GM04503 (cell line): Measurements from ENCODE around the gene TDRKH.
"Not testable (repeated sequence)": the region's sequence is repeated elsewhere in the genome, so short reads cannot be mapped to it uniquely, and the experiment has no call there.

Source experiments
- DNase-seq: peaks from one replicate; pipeline ENCODE4 v3.0.0-alpha.2; 2012; ENCODE audit warnings: low read depth

Gene TDRKH

GRCh38 chr1:151802372-151802771 is 12.1 kb upstream of the TDRKH start:
- no peak for DNase-seq

GRCh38 chr1:151801846-151802245 is 11.5 kb upstream of the TDRKH start:
- no peak for DNase-seq

- no peak for DNase-seq
These were observed 11.1 kb upstream of the TDRKH start for GRCh38 chr1:151801310-151801820.

GRCh38 chr1:151800830-151801229 is 10.5 kb upstream of the TDRKH start:
- no peak for DNase-seq

- no peak for DNase-seq
These were observed 9.1 kb upstream of the TDRKH start for GRCh38 chr1:151799179-151800022.

GRCh38 chr1:151798571-151798970 is 8.3 kb upstream of the TDRKH start:
- DNase-seq, result no peak

- no peak for DNase-seq
These were observed 796 bp upstream of the TDRKH start for GRCh38 chr1:151790940-151791651.

GRCh38 chr1:151787689-151788088 is 2.6 kb downstream of the TDRKH start:
- no peak for DNase-seq

- no peak for DNase-seq
These were observed 6.5 kb downstream of the TDRKH start for GRCh38 chr1:151783796-151784195.

GRCh38 chr1:151782741-151783140 is 7.6 kb downstream of the TDRKH start:
- DNase-seq, result no peak

- DNase-seq, result not testable (repeated sequence)
These were observed 8.3 kb downstream of the TDRKH start for GRCh38 chr1:151782026-151782425.

GRCh38 chr1:151780736-151781135 is 9.6 kb downstream of the TDRKH start:
- DNase-seq, result not testable (repeated sequence)

- DNase-seq, result no peak
These were observed 10.4 kb downstream of the TDRKH start for GRCh38 chr1:151779852-151780251.

GRCh38 chr1:151777317-151777716 is 13.0 kb downstream of the TDRKH start:
- no peak for DNase-seq

- DNase-seq, result no peak
These were observed 13.6 kb downstream of the TDRKH start for GRCh38 chr1:151776665-151777062.

- DNase-seq, result no peak
These were observed 14.2 kb downstream of the TDRKH start for GRCh38 chr1:151775894-151776664.

- no peak for DNase-seq
These were observed 15.9 kb downstream of the TDRKH start for GRCh38 chr1:151774256-151774922.

- DNase-seq, result no peak
These were observed 16.6 kb downstream of the TDRKH start for GRCh38 chr1:151773702-151774101.

- DNase-seq, result not testable (repeated sequence)
These were observed 21.0 kb downstream of the TDRKH start for GRCh38 chr1:151769270-151769669.

- DNase-seq, result not testable (repeated sequence)
These were observed 21.8 kb downstream of the TDRKH start for GRCh38 chr1:151768351-151769066.

GRCh38 chr1:151763990-151764389 is 26.3 kb downstream of the TDRKH start:
- no peak for DNase-seq
